COLO668 (cell line): ENCODE data around the gene HNRNPU.

Experiments
- DNase-seq: peaks from one replicate; lab custom pipeline; 2025; ENCODE audit not compliant: unreplicated experiment; lab: John Stamatoyannopoulos, UW

The HNRNPU gene

GRCh38 chr1:244862699-244863490 is 1.4 kb downstream of the HNRNPU start:
- peak; percentile 99 for DNase-seq

DNA sequence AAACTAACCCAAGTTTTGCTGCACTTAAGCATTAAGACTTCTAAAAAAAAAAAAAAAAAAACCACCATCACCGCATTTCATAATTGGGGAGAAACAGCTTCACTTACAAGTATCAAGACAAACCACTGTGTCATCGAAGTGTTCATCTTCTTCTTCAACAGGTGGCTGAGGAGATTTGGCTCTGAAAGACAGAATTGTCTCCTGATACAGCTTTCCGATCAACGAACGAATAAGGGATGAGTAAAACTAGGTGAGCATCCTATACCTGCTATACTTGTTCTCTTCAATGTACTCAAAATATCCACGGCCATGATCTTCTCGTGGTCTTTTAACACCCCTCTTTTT is 2.0 kb downstream of the HNRNPU start:
- no peak for DNase-seq

DNA sequence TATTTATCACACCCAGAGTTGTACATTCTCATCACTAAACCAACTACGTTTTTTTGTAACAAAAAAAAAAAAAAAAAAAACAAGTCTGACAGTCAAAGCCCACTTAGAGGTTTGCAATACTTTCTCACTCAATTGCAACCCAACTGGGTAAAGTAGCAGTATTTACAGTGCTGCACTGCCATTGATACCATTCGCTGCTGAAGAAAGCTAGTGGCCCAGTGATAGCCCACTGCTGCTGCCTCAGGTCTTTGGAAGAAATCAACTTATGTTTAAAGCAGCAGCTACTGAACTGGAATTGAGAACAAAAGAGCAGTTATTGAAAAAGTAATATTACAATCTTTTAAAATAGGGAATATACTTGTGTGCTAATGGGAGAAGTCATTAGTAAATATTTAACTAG is 2.7 kb downstream of the HNRNPU start:
- DNase-seq = no peak

GRCh38 chr1:244860914-244861610 is 3.3 kb downstream of the HNRNPU start:
- no peak for DNase-seq

- no peak for DNase-seq
Observed at GRCh38 chr1:244860078-244860477, 4.3 kb downstream of the HNRNPU start.

DNA sequence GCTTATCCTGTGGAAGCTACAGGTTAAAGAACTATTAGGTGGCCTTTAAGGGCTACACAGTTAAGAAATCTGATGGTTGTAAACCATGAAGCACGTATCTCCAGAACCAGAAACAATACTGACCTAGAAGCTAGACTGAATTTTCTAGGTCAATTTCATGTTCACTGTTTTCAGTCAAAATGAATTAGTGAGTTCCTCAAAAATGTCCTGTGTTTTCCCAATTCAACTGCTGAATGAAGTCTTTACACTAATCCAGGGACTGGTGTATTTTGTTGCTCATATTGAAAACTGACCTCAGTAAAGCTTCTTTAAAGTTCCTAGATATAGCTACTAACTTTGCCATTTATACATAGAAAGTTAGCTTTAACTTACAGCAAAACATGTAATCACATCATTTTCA is 6.0 kb downstream of the HNRNPU start:
- no peak for DNase-seq

DNA sequence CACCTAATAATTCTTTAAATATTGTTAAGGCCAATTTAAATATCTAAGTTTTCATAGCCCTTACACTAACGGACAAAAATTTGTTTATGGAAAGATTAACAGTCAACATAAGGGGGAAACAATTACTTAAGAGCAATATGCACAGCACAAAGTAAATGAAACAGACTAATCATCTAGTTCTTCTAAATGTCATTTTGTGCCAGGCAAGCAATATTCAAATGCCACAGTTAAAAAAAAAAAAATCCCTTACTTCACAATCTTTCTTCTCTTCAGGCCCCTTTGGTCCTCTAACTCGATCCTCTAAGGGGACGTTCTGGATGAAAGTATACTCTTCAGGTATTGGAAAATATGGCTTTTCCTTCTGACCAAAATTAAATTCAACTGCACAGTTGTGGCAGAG is 6.6 kb downstream of the HNRNPU start:
- no peak for DNase-seq

DNA sequence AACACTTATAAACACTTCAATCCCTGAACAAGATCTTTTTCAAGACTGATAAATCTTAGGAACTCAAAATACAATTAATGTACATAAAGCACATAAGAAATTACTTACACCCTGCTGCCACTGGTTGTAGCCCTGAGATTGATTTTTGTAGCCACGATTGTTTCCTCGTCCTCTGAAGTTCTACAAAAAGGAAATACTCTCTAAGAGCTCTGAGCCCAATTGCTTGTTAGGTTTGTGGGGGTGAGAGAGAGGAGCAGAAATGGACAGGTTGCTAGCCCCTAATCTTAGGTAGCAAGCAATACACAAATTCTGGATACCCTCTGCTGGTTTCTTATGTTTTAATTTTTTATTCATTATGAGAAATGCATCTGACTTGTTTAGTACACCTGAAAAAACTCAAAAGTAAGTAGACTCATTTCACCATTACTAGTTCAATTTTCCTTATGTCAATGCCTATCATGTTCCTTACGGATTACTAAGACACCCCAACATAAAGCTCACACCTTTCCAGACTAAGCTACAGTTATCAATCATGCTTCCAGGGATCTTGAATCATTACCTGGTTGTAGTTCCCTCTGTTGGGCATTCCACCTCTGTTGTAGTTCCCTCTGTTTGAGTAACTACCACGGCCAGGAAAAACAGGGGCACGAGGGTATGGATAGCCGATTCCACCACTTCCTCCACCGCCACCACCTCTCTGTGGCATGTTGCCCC is 9.3 kb downstream of the HNRNPU start:
- DNase-seq = no peak

DNA sequence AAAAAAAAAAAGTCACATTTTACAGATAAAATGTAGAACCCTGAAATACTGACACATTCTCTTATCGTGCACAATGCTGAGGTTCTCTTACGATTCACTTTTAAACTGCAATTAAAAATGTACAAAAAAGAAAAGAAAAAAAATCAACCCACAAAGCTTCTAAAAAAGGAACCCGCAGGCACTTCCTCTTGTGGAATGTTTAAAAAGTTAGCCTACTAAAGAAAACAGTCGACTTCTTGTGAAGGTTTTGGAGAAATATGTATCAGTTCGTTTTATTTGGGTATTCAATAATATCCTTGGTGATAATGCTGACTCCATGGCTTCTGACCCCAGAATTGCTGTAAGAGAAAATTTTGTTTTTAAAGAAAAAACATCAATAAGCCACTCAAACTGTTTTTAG is 10.2 kb downstream of the HNRNPU start:
- no peak for DNase-seq

DNA sequence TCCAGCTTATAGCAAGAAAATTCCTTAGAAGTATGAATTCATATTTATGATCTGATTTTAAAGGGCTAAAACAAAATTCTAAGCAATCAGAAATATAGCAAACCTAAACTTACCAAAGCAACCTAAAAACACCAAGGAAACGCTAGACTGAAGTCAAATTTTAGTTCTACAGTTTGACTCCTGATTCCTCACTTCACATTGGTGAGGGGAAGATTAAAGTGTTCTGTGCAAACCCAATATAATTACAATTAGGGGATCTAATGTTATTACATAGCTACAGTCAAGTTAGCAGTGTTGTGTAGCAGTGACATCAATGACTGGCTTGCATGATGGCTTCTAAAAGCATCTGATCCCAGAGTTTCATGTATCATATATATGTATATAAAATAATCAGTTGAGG is 11.6 kb downstream of the HNRNPU start:
- DNase-seq = no peak

DNA sequence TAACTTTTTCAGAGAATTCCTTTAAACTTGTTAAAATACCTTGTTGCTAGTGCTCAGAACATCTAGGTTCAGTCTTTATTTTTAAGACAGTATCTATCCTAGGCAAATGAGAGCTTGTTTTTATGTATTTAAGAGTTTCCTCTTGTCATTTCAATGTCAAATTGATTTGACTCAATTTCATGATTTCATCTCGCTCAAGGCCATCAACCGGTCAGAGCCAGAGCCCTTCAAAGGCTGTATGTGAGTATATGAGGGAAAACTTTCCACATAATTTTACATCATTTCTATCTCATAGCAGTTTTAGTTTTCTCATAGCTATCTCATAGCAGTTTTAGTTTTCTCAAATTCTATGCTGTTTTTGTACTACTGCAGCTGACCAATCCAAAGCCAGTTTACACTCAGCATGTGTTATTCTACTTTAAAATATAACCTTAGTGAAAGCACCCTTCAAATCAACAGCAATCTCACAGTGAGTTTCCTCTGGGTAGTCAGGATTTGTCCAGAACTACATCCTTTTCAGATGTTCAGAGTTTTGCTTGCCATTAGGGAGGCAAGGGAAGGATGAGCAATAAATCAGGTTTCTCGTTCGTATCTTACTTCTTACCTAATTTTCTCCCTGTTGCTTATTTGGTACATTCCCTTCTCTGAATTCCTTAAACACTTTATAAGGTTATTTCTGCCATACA is 12.7 kb downstream of the HNRNPU start:
- no peak for DNase-seq

DNA sequence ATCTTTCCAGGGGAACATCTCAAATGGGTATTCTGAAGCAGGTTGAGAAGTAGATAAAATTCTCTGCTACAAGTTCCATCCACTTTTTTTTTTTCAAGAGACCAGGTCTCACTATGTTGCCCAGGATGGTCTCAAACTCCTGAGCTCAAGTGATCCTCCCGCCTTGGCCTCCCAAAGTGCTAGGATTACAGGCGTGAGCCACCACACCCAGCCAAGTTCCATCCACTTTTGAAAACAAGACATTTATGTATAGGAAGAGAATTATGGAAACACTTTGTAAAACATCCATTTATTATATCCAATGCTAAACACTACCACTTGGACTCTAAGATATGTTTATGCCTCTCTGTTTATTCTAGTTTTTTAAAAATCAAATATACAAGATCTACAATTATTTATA is 13.4 kb downstream of the HNRNPU start:
- no peak for DNase-seq

DNA sequence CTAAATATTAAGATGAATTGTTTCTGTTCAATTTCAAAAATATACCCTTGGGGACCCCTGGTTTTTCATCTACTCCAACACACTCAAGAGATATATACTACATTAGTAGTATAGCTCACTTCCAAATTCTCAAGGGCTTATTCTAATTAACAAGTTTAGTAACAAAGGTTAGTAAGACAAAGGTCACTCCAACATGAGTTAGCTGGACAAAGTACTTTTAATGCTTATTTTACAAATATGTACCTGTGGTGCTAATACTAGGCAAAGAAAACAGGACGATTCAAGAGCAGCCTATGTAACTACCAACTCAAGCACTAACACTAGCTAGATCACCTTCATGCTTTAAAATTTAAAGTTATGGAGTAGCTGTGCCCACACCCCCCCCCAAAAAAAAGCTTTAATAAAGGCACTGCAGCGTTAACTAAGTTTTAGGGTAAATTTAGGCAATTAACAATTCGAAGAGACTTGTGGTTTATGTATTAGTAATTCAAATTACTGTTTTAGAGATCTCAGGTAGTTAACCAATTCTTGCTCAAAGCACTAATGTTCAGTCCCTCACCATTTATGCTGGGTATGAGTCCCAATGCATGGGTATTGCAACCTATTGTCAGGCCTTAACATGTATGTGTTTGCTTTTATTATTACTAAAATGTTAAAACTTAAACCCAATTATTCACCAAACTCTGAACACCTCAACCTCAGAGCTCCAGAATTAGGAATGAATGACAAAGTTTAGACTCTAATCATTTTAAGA is 14.1 kb downstream of the HNRNPU start:
- no peak for DNase-seq

DNA sequence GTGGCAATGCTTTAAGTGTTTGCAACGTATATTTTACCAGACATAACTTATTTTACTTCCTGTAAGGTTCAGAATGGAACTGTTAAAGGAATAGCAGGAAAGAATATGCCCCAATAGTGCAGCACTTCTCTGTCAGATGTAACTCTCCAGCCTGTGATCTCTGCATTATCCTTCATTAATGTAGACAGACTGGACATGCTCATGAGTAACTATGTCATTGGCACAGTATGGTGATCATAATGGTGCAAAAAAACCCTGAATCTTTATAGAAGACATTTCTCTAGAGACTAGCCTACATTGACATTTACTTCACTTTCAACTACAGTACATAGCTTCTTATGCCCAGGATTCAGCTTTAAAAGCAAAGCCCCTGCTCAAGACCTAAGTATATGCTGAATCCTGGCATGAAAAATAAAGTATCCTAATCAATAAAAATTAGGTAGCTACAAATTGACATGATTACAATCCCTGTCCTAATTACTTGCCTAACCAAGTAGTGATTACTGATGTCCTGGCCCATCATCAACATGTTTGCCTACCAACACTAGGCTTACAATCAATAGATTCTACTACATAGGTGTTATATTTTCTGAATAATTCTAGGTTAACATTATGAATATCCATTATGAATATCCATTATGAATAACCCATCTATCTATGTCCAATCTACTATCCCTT is 15.0 kb downstream of the HNRNPU start:
- DNase-seq = no peak

DNA sequence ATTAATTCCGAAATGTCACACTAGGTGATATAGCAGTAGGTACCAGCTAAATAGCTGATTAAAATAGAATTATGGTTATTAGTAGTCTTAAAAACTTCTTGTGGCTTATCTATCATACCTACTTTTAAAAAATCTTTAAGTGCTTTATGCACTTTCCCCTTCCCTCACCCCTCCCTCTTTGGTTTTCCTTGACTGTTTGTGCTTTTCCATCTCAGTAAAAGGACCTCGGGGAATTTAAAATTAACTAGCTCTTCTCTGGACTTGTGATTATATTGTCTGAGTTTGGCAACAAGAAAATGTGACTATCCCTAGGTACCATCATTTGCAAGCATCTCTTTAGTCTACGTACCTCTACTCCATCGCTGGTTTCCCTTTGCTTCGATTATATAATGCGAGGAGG is 17.7 kb downstream of the HNRNPU start:
- DNase-seq = no peak

GRCh38 chr1:244844155-244845121 is 19.9 kb downstream of the HNRNPU start:
- no peak for DNase-seq

DNA sequence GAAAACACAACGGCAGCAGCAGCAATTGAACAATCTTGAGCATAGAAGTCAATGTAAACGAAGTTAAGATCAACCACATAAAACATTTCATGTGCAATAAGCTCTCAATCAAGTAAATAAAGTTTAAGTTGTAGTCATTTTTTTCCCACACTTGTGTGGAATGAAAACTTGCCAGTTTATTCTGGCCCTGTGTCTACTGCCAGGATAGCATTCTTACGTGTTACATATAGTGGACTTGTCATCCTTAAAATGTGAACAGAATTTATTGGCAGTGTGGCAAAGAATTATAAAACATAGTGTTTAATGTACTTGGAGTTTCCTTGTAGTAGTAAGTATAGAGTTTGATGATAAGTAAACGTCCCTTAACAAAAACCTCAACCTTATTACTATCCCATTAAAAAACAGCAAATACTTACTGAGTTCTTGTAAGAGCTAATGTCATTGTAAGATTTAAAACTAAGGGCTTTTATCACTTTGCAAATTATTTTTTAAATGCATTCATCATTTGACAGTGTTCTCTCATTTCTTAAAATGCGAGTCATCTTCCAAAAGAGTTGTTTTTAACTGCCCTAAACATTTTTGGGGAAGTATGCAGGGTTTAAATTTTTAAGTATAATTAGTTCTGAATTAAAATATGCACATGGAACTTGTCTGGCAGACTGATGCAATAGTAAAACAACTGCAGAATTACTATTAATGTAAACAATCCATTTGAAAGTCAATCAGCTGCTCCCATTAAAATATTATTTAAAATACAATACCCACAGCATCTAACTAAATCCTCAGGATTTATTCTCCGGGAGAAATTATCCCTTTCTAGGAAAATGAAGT is 21.0 kb downstream of the HNRNPU start:
- DNase-seq = no peak

DNA sequence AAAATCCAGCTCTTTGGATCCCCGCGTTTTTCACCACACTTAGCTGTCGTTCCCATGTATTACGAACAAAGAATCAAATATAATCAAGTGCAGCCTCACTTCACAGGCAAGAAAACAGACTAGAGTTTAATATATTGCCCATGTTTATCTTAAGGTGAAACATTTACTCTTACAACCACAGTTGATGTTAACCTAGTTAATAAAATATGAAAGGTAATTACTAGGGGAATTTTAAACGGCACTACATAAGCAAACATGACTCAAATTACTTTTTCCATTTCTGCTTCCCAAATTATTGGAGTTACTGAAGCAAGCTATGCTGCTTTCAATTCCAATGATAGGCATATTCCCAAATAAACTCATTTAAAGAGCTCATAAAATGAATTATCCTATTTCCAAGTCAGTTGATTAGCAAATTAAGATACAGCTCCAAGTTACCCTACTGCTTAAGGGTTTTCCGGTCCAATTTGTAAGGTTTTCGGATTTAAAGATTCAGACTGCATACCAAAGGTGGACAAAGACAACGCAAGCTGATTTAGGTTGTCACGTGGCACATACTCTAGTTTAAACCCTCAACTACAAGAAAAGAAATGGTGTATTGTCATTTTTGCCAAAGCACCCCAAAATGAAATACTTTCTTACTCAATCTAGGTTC is 22.9 kb downstream of the HNRNPU start:
- DNase-seq = no peak
